Stimulated activated CD8-positive, alpha-beta memory T cell treated with anti-CD3 and anti-CD28 coated beads, Interleukin-2, amount 100 ng/mL, for 48 hours (primary cell): ENCODE results near the gene PLEKHG5.
"Not testable (repeated sequence)": the region's sequence is repeated elsewhere in the genome, so short reads cannot be mapped to it uniquely, and the experiment has no call there.

ENCODE experiments used
- DNase-seq, 2 donors: peaks; one replicate each; pipeline ENCODE4 v3.0.0-alpha.2; 2020; ENCODE audit warnings: low read depth in 2 of 2

Gene PLEKHG5

DNA sequence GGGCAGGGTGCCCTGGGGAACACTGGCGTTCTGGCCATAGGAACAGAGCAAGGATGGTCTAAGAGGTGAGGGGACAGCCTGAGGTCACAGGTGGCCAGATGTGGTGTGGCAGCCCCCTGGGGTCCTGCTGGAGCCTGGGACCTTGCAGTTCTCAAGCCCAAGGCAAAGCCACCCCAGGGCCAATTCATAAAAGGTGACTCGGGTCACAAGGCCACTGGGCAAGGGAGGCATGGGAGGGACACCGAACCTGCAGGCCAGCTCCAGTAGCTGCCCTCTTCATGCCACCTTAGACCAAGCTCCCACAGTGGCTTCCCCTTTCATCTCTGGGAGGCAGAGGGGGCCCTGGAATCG is 44.8 kb downstream of the PLEKHG5 start:
- DNase-seq, result no peak

DNA sequence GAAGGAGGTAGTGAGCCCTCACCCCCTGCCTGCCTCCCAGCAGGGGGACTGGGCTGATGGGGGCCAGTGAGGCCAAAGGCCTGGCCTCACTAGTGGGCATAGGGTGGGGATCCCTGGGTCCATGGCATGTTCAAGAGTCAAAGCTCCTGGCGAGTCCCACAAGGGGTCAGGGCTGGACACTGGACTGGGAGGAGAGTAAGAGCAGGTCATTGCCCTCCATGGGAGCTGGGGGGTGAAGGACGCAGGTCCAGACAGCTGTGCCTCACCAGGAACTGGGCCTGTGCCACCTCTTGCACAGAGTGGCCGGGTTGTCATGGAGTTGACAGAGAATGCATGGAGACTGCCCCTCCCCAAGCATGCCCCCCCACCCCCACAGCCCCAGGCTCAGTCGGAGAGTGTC is 45.5 kb downstream of the PLEKHG5 start:
- DNase-seq, result not testable (repeated sequence)

DNA sequence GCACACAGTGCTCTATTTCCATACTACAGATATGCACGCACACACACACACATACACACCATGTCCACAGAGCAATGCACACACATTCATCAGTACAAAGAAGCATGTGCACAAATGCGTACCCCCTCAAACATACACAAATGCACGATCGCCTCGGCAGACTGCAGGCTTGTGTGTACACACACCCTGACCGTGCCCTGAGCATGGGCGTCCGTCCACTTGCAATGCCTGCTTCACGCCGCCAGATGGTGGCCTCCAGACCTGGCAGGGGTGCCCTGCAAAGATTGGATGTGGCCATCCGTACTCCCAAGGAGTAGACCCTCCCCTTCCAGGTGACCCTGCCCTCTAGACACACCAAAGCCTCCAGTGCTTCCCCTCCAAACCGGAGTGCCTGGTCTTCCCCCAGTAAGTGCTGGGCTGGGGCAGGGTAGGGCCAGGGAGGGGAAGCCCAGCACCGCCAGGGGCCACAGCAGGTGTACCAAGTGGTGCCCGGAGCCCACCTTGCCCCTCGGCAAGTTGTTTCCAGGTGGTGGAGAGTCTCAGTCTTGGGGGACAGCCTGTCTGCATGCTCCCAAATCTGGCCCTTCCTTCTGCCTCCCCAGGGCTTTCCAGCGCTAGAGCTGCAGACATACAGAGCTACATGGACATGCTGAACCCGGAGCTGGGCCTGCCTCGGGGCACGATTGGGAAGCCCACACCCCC is 46.3 kb downstream of the PLEKHG5 start:
- DNase-seq, result no peak

DNA sequence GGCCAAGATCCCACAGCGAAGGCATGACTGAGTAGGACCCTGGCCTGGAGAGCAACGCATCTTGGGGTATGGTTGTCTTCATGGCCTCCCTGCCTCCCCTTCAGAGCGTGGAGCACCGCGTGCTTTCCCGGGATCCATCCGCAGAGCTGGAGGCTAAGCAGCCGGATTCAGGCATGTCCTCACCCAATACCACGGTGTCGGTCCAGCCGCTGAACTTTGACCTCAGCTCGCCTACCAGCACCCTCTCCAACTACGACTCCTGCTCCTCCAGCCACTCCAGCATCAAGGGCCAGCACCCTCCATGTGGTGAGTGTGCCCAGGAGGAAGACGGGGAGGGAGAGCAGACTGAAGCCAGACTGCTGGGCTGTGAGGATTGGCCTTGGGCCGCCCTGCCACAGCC is 47.1 kb downstream of the PLEKHG5 start:
- no peak for DNase-seq

DNA sequence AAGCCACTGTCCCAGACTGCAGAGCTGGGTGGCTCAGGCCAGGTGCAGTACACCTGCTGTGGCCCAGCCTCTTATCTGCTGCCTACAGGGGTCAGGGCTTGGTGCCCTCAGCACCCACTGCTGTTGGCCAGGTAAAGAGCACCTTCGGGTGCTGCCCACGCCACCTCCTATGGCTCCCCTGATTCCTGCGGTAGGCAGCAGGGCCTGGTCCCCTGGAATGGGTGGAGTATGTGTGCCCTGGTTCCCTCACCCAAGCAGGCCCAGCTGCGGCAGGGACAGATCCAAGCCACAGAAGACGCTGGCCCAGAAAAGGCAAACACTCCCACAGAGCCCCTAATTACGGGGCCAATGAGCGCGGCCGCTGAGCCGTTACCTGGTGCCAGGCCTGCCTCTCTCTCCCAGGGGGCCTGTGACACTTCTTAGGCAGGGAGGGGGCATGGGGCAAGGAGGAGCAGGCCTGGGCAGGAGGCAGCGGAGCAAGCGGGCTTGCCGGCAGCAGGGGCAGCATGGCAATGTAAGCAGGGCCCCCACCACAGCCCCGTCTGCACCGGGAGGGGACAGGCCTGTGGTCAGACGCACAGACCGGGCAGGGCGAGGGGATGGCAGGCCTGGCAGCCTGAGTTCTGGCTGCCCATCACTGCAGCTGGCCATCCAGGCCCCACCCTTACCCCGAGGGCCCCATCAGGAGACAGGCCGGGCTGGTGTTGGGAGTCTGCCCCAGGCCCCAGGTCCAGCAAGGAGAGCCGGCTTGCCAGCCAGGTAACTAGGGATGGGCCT is 47.9 kb downstream of the PLEKHG5 start:
- DNase-seq, result no peak

DNA sequence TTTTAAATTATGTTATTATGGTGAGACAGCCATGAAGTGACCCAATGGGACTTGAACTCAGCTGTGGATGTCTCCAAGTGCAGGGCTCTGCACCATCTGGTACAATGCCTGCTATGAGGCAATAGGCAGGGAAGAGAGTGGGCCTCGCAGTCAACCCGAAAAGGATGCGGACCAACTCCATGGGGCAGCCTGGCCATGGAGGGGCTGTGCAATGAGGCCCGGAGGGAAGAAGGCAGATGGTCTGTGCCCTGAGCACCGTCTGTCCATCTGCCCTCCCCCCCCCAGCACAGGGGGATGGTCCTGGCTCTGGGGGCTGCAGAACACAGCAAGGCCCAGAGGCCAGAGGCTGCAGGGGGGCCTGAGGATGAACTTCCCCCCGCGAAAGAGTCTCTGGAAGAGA is 49.9 kb downstream of the PLEKHG5 start:
- no peak for DNase-seq

DNA sequence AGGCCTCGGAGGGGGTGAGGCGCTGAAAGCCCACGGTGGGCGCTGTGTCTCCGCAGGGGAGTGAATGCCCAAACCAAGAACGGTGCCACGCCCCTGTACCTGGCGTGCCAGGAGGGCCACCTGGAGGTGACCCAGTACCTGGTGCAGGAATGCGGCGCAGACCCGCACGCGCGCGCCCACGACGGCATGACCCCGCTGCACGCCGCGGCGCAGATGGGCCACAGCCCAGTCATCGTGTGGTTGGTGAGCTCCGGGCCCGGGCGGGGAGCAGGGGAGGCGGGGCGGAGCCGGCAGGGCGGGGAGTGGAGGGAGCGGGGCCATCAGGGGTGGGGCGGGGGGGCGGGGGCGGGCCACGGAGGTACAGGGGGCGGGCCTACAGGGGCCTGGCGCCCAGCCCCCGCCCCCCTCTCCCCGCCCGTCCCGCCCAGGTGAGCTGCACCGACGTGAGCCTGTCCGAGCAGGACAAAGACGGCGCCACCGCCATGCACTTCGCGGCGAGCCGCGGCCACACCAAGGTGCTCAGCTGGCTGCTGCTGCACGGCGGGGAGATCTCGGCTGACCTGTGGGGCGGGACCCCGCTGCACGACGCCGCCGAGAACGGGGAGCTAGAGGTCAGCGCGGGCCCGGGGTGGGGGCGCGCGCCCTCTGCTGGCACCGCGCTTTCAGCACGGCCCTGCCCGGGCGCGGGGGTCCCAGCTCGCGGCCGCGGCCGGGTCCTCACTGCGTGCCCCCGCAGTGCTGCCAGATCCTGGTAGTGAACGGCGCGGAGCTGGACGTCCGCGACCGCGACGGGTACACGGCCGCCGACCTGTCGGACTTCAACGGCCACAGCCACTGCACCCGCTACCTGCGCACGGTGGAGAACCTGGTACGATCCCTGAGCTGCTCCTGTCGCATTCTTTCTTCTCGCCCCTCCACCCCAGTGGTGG is 51.0 kb downstream of the PLEKHG5 start:
- peak; percentile 72 to 73 for DNase-seq

DNA sequence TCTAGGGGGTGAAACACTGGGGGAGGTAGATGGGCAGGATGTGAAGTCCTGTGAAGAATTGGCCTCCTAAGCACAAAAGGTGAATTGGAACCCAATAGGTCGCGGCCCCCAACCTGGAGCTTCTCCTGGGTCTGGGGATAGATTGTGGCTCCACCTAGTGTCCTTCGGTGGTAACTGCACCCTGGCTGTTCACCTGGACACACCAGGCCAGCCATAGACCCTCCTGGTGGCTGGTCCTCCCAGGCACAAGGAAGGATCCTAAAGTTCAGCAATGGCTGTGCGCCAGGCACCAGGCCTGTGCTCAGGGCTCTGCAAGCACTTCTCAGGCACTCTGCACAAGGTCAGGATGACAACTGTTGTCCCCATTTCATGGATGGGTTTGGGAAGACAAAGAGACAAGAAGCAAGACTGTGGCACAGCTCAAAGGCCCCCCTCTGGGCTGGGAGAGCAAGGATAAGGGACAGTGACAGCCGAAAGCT is 53.4 kb downstream of the PLEKHG5 start:
- DNase-seq, result peak; percentile 50 to 60

DNA sequence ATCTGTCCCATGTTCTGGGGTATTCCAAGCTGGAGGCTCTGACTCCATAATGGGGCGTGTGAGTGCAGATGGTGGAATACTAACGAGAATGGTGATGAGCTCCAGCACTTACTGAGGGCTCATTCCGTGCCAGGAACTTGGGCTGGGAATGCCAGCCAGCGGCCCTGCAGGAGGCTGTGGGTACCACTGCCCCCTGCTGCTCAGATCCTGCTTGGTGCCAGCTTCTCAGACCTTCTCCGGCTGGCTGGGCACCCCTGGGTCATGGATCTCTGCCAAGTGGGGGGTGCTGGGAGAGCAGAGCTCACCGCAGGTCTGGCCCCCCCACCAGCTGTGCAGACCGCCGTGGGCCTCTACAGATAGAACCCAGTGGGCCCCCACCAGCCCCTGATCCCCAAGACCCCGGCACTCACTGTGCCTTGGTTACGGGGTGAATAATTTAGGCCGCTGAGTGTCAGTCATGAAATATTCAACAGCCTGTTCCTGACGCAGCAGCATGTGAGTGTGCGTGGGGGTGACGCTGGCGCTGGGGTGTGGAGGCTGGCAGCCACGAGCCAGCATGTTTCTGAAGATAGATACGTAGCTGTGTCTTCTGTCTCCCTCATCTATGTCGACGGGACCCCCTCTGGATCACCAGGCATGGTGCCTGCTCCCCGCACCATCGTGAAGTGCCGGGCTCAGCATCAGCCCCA is 54.3 kb downstream of the PLEKHG5 start:
- not testable (repeated sequence) for DNase-seq

DNA sequence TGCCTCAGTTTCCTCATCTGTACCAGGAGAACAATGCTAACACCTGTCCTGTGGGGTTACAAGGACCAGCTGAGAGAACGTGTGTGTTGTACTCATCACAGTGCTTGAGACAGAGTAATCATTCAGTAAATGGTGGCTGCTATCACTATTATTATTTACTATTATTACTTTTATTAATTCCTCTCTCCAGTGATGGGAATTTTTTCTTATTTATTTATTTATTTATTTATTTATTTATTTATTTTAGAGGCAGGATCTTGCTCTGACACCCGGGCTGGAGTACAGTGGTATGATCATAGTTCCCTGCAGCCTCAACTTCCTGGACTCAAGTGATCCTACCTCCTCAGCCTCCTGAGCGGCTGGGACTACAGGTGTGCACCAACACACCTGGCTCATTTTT is 55.2 kb downstream of the PLEKHG5 start:
- not testable (repeated sequence) for DNase-seq

DNA sequence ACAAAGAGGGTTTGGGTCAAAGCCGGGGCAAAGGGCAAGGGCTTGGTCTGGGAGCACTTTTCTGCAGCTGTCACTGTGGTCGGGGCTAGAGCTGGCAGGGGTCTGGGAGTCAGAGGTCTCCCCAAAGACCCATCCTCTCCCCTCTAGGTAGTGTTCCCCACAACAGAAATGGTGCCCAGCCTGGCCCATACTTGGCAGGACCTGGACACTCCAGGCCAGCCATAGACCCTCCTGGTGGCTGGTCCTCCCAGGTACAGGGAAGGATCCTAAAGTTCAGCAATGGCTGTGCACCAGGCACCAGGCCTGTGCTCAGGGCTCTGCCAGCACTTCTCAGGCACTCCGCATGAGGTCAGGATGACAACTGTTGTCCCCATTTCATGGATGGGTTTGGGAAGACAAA is 55.9 kb downstream of the PLEKHG5 start:
- no peak for DNase-seq

DNA sequence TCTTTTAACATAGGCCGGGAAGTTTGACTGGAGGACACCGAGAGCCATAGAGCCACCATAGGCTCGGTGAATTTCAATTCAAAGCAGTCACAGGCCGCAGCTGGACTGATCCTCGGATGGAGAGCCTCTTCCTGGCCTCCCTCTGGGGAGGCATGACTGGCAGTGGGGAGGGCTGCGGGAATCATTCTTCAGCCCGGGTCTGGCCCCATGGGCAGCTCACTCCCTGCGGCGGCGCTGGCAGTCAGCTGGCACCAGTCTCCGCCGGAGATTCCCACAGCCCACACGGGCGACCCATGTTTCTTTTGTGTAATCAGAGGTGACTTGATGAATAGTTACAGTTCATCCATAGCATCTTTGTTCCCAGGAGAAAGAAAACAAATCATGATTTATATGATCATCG is 56.3 kb downstream of the PLEKHG5 start:
- DNase-seq, result no peak

DNA sequence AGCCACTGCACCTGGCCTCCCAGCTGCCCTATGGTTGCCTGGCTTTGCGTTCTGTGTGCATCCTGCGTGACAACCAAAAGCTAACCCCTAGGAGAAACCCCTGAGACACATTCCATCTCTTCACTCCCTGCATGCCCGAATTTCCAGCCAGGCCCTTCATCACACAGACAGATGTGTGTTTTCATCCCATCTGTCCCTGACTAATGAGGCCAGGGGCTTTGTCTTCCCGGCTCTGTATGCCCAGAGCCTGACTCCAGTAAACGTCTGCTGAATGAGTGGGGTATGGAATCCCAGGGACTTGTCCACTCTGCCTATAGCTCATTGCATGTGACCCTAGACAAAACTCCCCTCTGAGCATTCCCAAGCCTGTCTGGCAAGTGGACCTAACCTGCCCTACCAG is 57.3 kb downstream of the PLEKHG5 start:
- no peak for DNase-seq

DNA sequence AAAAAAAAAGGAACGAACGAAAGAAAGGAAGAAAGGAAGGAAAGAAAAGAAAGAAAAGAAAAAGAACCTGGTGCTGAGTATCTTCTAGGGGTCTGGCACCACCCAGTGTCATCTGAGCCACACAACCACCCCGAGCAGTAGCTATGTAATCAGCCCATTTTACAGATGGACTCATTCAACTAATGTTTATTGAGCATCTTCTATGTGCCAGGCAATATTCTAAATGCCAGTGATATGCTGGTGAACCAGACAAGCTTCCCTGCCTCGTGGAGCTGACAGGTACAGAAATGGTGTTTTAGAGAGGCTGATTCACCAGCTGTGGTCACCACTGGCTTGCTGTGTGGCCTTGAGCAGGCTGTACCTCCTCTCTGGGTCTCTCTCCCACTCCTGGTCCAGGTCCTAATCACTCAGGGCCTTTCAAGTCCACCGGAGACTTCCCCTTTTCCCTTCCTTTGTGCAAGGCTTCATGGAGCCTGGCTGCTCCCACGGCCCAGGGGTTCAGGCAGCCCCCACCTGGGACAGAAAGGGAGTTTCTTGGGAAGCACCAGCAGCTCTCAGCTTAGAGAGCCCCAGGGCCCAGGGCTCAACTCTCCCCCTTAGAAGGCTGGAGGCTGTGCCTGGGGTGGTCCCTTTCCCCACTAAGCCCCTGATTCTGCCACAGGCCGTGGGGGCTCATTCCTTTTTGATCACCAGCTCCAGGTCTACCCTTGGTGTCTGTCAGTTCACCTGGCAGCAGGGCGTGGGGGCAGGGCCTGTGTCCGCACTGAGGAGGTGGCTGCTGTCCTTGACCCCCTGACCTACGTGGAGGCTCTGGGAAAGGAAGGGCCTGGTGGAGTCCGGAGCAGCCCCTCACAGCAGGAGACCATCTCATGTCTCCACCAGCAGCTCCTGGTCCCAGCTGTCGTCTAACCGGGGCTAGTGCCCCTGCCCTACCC is 59.6 kb downstream of the PLEKHG5 start:
- DNase-seq, result not testable (repeated sequence)

DNA sequence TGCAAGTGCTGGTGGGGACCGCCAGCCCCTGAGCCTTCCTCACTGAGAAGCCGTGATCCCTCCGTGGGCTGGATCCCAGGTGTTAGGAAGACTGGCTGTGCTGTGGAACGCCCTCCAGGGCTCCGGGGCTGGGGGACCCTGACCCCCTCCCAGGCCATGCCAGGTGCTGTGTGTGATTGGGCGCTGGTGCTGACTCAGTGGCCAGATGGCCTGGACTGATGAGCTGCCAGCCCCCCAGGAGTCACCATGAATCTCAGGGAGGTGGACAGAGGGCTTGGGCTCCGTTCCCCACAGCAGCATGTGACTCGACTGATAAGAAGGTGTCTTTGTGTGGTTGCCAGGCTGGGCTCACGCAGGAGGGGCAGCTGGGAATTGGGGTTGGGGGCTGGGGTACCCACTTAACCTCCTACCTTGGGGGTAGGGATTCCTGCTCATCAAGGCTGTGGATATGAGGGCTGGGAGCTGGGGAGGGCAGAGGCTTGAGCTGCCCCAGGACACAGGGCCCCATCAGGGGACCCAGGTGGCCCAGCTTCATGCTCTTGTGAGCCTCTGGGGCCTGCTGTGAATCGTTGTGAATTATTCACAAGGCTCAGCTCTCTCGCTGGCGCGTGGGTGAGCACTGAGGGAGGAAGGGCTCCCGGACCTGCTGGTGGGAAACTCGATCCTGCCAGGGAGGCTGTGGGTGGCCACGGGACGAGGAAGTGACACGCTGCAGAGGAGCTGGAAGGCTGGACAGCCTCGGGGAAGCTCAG is 61.6 kb downstream of the PLEKHG5 start:
- not testable (repeated sequence) for DNase-seq

DNA sequence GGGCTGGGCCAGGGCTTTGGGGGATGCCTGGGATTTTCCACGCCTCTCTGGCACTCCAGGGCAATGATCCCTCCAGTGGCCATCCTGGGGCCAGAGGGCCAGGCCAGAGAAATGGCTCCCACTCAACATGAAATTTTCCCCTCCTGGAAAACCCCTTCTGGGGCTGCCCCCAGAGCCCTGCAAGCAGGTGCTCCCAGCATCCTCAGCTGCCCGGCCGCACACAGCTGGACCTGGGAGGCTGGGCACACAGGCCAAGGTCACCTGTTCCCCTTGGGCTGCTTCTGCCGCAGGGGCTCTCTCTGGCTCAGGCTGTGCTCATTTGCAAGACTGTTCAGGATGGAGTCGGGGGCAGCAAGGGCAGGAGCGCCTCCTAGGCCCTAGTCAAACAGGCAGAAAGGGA is 63.0 kb downstream of the PLEKHG5 start:
- not testable (repeated sequence) for DNase-seq

DNA sequence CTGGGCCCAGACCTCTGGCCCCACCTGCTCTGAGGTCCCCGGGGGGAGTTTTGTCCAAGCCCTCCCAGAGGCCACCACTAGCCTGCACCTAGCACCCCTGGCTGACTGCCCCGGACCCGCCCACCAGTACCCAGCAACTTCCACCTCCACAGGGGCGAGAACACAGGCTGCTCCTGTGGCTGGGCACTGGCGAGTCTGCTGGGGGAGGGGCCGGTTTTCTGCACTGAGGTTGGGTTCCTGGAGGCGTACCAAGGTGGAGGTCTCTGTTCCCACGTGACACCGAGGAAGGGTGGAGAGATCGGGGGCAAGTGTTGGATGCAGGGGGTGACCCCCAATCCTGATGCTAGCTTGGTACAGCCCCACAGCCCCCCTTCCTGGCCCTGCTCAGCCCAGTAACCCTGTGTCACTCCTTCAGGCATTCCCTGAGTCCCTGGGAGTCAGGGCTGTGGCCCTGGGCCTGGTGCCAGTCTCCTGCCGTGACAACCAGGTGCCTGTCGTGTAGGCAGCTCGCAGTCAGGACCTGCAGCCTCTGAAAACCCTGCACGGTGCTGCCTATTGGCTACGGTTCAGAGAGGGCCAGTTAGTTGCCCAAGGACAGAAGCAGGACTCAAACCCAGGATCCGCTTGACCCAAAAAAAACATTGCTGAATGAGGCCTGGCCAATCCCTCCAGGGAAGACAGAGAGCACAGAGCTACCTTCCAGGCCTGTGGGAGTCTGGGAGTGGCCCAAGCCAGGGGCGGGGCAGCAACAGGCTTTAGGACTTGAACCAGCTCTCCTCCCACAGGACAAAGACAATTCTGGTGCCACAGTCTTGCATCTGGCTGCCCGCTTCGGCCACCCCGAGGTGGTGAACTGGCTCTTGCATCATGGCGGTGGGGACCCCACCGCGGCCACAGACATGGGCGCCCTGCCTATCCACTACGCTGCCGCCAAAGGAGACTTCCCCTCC is 63.8 kb downstream of the PLEKHG5 start:
- DNase-seq, result no peak

DNA sequence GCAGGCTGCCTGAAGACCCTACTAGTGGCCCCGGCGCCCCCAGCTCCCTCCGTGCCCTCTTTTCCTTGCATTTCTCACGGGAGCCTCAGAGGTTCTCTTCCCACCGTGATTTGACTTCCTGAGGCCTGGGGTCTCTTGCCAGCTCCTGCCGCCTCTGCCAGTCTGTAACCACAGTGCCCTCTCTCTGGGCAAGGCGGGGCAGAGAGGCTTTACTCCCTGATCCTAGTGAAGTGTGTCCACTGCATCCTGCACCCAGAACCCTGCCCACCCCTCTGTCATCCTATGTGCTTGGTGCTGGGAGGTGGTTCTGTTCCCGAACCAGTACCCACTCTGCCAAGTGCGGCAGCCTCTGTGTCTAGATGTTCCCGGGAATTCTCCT is 64.5 kb downstream of the PLEKHG5 start:
- DNase-seq, result no peak
